Measurements from ENCODE around the gene AKAP10.

AKAP10 gene

GRCh38 chr17:19904924-19905323 lies 72.7 kb downstream of the AKAP10 start:
- Histone ChIP-seq H3K27me3 (ENCODE audit: insufficient read depth, low read length, poor library complexity, severe bottlenecking) (no peaks in the 10 kb centered on the region), H3K9ac (ENCODE audit: low read depth, low read length, poor library complexity, severe bottlenecking) (no peak overlapping the region), H3F3A (ENCODE audit: low read depth) (no peaks in the 10 kb centered on the region), H2AFZ (ENCODE audit: low read length) (no peak overlapping the region), H3K4me1 (ENCODE audit: insufficient read depth, low read length, poor library complexity, severe bottlenecking) (no peaks in the 10 kb centered on the region), H3K4me3 (ENCODE audit: low read length, poor library complexity, severe bottlenecking) (no peak overlapping the region), H3K79me2 (ENCODE audit: insufficient read depth, low read length) (no peaks in the 10 kb centered on the region), H3K9me3 (ENCODE audit: insufficient read depth, low read depth, low read length) (no peaks in the 10 kb centered on the region), H3K36me3 (ENCODE audit: insufficient read depth, low read length) (peaks cover 56% of the 10 kb centered on the region), H3K4me2 (ENCODE audit: low read depth, low read length, poor library complexity, severe bottlenecking) (no peak overlapping the region), H4K20me1 (ENCODE audit: insufficient read depth, low read length, poor library complexity, severe bottlenecking) (no peaks in the 10 kb centered on the region), H3K9me2 (replicated peaks; ENCODE audit: low read depth, low read length) (no peaks in the 10 kb centered on the region)
- no peak for TF ChIP-seq CTCF (conservative IDR thresholded peaks at IDR 0.05; ENCODE audit: low read length)
- TF ChIP-seq EZH2phosphoT487 (IDR thresholded peaks at IDR 0.05; ENCODE audit: borderline replicate concordance), result no peak

GRCh38 chr17:19904412-19904811 lies 73.2 kb downstream of the AKAP10 start:
- H3K9me3 ChIP-seq (ENCODE audit: insufficient read depth, low read depth, low read length), result no peaks in the 10 kb centered on the region
- H3K4me2 ChIP-seq (ENCODE audit: low read depth, low read length, poor library complexity, severe bottlenecking), result no peak overlapping the region
- no peaks in the 10 kb centered on the region for H3K27me3 ChIP-seq (ENCODE audit: insufficient read depth, low read length, poor library complexity, severe bottlenecking)
- peaks cover 51% of the 10 kb centered on the region for H3K36me3 ChIP-seq (ENCODE audit: insufficient read depth, low read length)
- TF ChIP-seq CTCF (conservative IDR thresholded peaks at IDR 0.05; ENCODE audit: low read length) (no peak), EZH2phosphoT487 (IDR thresholded peaks at IDR 0.05; ENCODE audit: borderline replicate concordance) (no peak)
- no peak overlapping the region for H3K4me3 ChIP-seq (ENCODE audit: low read length, poor library complexity, severe bottlenecking)
- no peak overlapping the region for H2AFZ ChIP-seq (ENCODE audit: low read length)
- no peaks in the 10 kb centered on the region for H3F3A ChIP-seq (ENCODE audit: low read depth)
- no peaks in the 10 kb centered on the region for H3K79me2 ChIP-seq (ENCODE audit: insufficient read depth, low read length)
- H3K9me2 ChIP-seq (replicated peaks; ENCODE audit: low read depth, low read length), result no peaks in the 10 kb centered on the region
- H3K4me1 ChIP-seq (ENCODE audit: insufficient read depth, low read length, poor library complexity, severe bottlenecking), result no peaks in the 10 kb centered on the region
- H3K9ac ChIP-seq (ENCODE audit: low read depth, low read length, poor library complexity, severe bottlenecking), result no peak overlapping the region
- no peaks in the 10 kb centered on the region for H4K20me1 ChIP-seq (ENCODE audit: insufficient read depth, low read length, poor library complexity, severe bottlenecking)

GRCh38 chr17:19900809-19901208 lies 76.8 kb downstream of the AKAP10 start:
- TF ChIP-seq EZH2phosphoT487 (IDR thresholded peaks at IDR 0.05; ENCODE audit: borderline replicate concordance) (no peak), CTCF (conservative IDR thresholded peaks at IDR 0.05; ENCODE audit: low read length) (no peak)
- Histone ChIP-seq H3K4me1 (ENCODE audit: insufficient read depth, low read length, poor library complexity, severe bottlenecking) (no peaks in the 10 kb centered on the region), H3F3A (ENCODE audit: low read depth) (no peaks in the 10 kb centered on the region), H3K36me3 (ENCODE audit: insufficient read depth, low read length) (peaks cover 21% of the 10 kb centered on the region), H2AFZ (ENCODE audit: low read length) (no peak overlapping the region), H3K9ac (ENCODE audit: low read depth, low read length, poor library complexity, severe bottlenecking) (no peak overlapping the region), H3K4me3 (ENCODE audit: low read length, poor library complexity, severe bottlenecking) (no peak overlapping the region), H3K27me3 (ENCODE audit: insufficient read depth, low read length, poor library complexity, severe bottlenecking) (no peaks in the 10 kb centered on the region), H3K9me3 (ENCODE audit: insufficient read depth, low read depth, low read length) (no peaks in the 10 kb centered on the region), H3K9me2 (replicated peaks; ENCODE audit: low read depth, low read length) (no peaks in the 10 kb centered on the region), H3K4me2 (ENCODE audit: low read depth, low read length, poor library complexity, severe bottlenecking) (no peak overlapping the region), H4K20me1 (ENCODE audit: insufficient read depth, low read length, poor library complexity, severe bottlenecking) (no peaks in the 10 kb centered on the region), H3K79me2 (ENCODE audit: insufficient read depth, low read length) (no peaks in the 10 kb centered on the region)
